Activated T-helper 1 cell treated with anti-CD3 and anti-CD28 coated beads, Interleukin-12 subunit alpha, Interleukin-12 subunit beta, Interleukin-2, Interleukin-4 antibody, amounts not matched to agents 30 ng/mL and 10 ng/mL and 1 ng/mL, durations not matched to agents 14 hours and 24 hours and 36 hours (primary cell): ENCODE results near the gene ZNF888. TPM values are rescaled to one million over a fixed set of nuclear protein-coding genes. Genes with fewer than 3 reads are reported as not detected.

Source experiments
- DNase-seq: peaks from one replicate; pipeline ENCODE4 v3.0.0; 2021; ENCODE audit warnings: low spot score
- H3K27ac Mint-ChIP-seq: one replicate; pipeline ENCODE4 v1.8.0; 2021; ENCODE audit warnings: mild to moderate bottlenecking, mixed read lengths
- H3K27me3 Mint-ChIP-seq: one replicate; pipeline ENCODE4 v1.8.0; 2022; ENCODE audit warnings: mild to moderate bottlenecking, moderate library complexity, mixed read lengths; ENCODE audit not compliant: insufficient read depth
- H3K36me3 Mint-ChIP-seq: one replicate; pipeline ENCODE4 v1.8.0; 2021; ENCODE audit warnings: low read depth, mixed read lengths
- H3K4me1 Mint-ChIP-seq: one replicate; pipeline ENCODE4 v1.8.0; 2021; ENCODE audit warnings: low read depth, mixed read lengths
- H3K4me3 Mint-ChIP-seq: one replicate; pipeline ENCODE4 v1.8.0; 2021; ENCODE audit warnings: mild to moderate bottlenecking, moderate library complexity, mixed read lengths
- H3K9me3 Mint-ChIP-seq: one replicate; pipeline ENCODE4 v1.8.0; 2021; ENCODE audit warnings: mixed read lengths
- intact Hi-C: fragments of 100-400 bp; cut with micrococcal nuclease; formaldehyde crosslinking; loops from one replicate; pipeline ENCODE4 v1.15.1; 2024
- total RNA-seq: library from RNA; stranded (reverse); gene quantifications from 2 replicates; pipeline ENCODE4 v1.2.3, GENCODE V29; 2022

The ZNF888 gene
- total RNA-seq = 4.2 and 4.6 TPM in 2 replicates

GRCh38 chr19:52922841-52923777, at the start of gene ZNF888:
TSS of gene ZNF888 (minus strand) at chr19:52923428. CDS start at chr19:52917873, 5,555 bp downstream.
- H3K36me3 Mint-ChIP-seq = peaks cover 7% of the 10 kb centered on the region
- intact Hi-C loops = loop anchor here (2.0 kb wide), 9 partner anchors 20 to 654 kb away; partner anchors contain the start of genes ZNF160, ZNF320, ZNF600 and ZNF766
- H3K9me3 Mint-ChIP-seq = peaks cover 8% of the 10 kb centered on the region
- H3K4me3 Mint-ChIP-seq = peak within 1 kb of the TSS; percentile 93
- peaks cover 31% of the 10 kb centered on the region for H3K4me1 Mint-ChIP-seq
- peak; percentile 77 for DNase-seq
- peak within 1 kb of the TSS; percentile 96 for H3K27ac Mint-ChIP-seq
- no peaks in the 10 kb centered on the region for H3K27me3 Mint-ChIP-seq

- H3K27ac Mint-ChIP-seq = no peak overlapping the region
- intact Hi-C loops = loop anchor here (10.0 kb wide), 3 partner anchors 397 to 897 kb away; partner anchors contain the start of genes MYADM, ZNF525 and ZNF765
- peaks cover 47% of the 10 kb centered on the region for H3K9me3 Mint-ChIP-seq
- peaks cover 6% of the 10 kb centered on the region for H3K36me3 Mint-ChIP-seq
- no peak overlapping the region for H3K4me3 Mint-ChIP-seq
- H3K27me3 Mint-ChIP-seq = no peaks in the 10 kb centered on the region
- no peak for DNase-seq
- peaks cover 11% of the 10 kb centered on the region for H3K4me1 Mint-ChIP-seq
Measured at GRCh38 chr19:52967772-52968171, 44.5 kb upstream of the ZNF888 start.

GRCh38 chr19:52963247-52963618, 40.0 kb upstream of the ZNF888 start:
- Mint-ChIP-seq H3K36me3 (peaks cover 22% of the 10 kb centered on the region), H3K27me3 (no peaks in the 10 kb centered on the region), H3K9me3 (peaks cover 38% of the 10 kb centered on the region), H3K27ac (peak overlapping the region; percentile 93), H3K4me1 (peaks cover 25% of the 10 kb centered on the region), H3K4me3 (peak overlapping the region; percentile 98)
- intact Hi-C loops = loop anchor here (1.0 to 10.0 kb wide), 7 partner anchors 40 to 902 kb away; partner anchors contain the start of genes MYADM, ZNF525, ZNF665 and ZNF765
- DNase-seq = peak; percentile 2

- Mint-ChIP-seq H3K27ac (peak within 1 kb of the TSS; percentile 93), H3K36me3 (peaks cover 28% of the 10 kb centered on the region), H3K27me3 (no peaks in the 10 kb centered on the region), H3K9me3 (peaks cover 40% of the 10 kb centered on the region), H3K4me1 (peaks cover 25% of the 10 kb centered on the region), H3K4me3 (peak within 1 kb of the TSS; percentile 98)
- DNase-seq = peak; percentile 99
- intact Hi-C loops = loop anchor here (1.0 to 10.0 kb wide), 17 partner anchors 20 to 902 kb away; partner anchors contain the start of genes MYADM, ZNF160, ZNF320 and ZNF468
Measured at GRCh38 chr19:52962394-52963246, 39.4 kb upstream of the ZNF888 start, which contains the start of gene ZNF816. TSS of gene ZNF816 (minus strand) at chr19:52962881. CDS start at chr19:52956089, 6,792 bp downstream.

GRCh38 chr19:52961981-52962380, 38.8 kb upstream of the ZNF888 start:
- intact Hi-C loops = loop anchor here (1.0 to 10.0 kb wide), 16 partner anchors 20 to 903 kb away; partner anchors contain the start of genes MYADM, ZNF160, ZNF320 and ZNF468
- H3K36me3 Mint-ChIP-seq = peaks cover 35% of the 10 kb centered on the region

GRCh38 chr19:52959613-52960295, 36.5 kb upstream of the ZNF888 start:
- DNase-seq = no peak
- Mint-ChIP-seq H3K4me3 (no peak overlapping the region), H3K4me1 (peaks cover 25% of the 10 kb centered on the region), H3K9me3 (peaks cover 51% of the 10 kb centered on the region), H3K27ac (no peak overlapping the region), H3K27me3 (no peaks in the 10 kb centered on the region), H3K36me3 (peaks cover 57% of the 10 kb centered on the region)
- intact Hi-C loops = loop anchor here (10.0 kb wide), 3 partner anchors 405 to 905 kb away; partner anchors contain the start of genes MYADM, ZNF525 and ZNF765

More at GRCh38 chr19:52961981-52962380, 38.8 kb upstream of the ZNF888 start:
- peak overlapping the region; percentile 93 for H3K27ac Mint-ChIP-seq
- H3K4me1 Mint-ChIP-seq = peaks cover 25% of the 10 kb centered on the region
- no peaks in the 10 kb centered on the region for H3K27me3 Mint-ChIP-seq
- H3K4me3 Mint-ChIP-seq = peak overlapping the region; percentile 98
- H3K9me3 Mint-ChIP-seq = peaks cover 40% of the 10 kb centered on the region
- DNase-seq = no peak

- H3K9me3 Mint-ChIP-seq = peaks cover 58% of the 10 kb centered on the region
- DNase-seq = no peak
- H3K36me3 Mint-ChIP-seq = peaks cover 69% of the 10 kb centered on the region
- H3K4me1 Mint-ChIP-seq = peaks cover 13% of the 10 kb centered on the region
- intact Hi-C loops = no loop called here
- H3K27me3 Mint-ChIP-seq = no peaks in the 10 kb centered on the region
- H3K4me3 Mint-ChIP-seq = no peak overlapping the region
- no peak overlapping the region for H3K27ac Mint-ChIP-seq
Measured at GRCh38 chr19:52957591-52957990, 34.4 kb upstream of the ZNF888 start.

- Mint-ChIP-seq H3K9me3 (peaks cover 65% of the 10 kb centered on the region), H3K36me3 (peaks cover 74% of the 10 kb centered on the region), H3K27ac (no peak overlapping the region), H3K27me3 (no peaks in the 10 kb centered on the region), H3K4me1 (peaks cover 9% of the 10 kb centered on the region), H3K4me3 (no peak overlapping the region)
- no peak for DNase-seq
- intact Hi-C loops = no loop called here
Measured at GRCh38 chr19:52956917-52957316, 33.7 kb upstream of the ZNF888 start.

GRCh38 chr19:52949422-52949821, 26.2 kb upstream of the ZNF888 start:
- Mint-ChIP-seq H3K4me3 (no peak overlapping the region), H3K27me3 (peaks cover 2% of the 10 kb centered on the region), H3K27ac (no peak overlapping the region), H3K36me3 (peaks cover 42% of the 10 kb centered on the region), H3K9me3 (peaks cover 64% of the 10 kb centered on the region), H3K4me1 (no peaks in the 10 kb centered on the region)
- intact Hi-C loops = no loop called here
- DNase-seq = no peak

GRCh38 chr19:52948025-52948770, 25.0 kb upstream of the ZNF888 start:
- intact Hi-C loops = no loop called here
- Mint-ChIP-seq H3K36me3 (peaks cover 39% of the 10 kb centered on the region), H3K27me3 (peaks cover 2% of the 10 kb centered on the region), H3K4me1 (no peaks in the 10 kb centered on the region), H3K9me3 (peaks cover 62% of the 10 kb centered on the region), H3K4me3 (no peak overlapping the region), H3K27ac (no peak overlapping the region)
- no peak for DNase-seq
